ENCODE results near the gene TYROBP.

DNA sequence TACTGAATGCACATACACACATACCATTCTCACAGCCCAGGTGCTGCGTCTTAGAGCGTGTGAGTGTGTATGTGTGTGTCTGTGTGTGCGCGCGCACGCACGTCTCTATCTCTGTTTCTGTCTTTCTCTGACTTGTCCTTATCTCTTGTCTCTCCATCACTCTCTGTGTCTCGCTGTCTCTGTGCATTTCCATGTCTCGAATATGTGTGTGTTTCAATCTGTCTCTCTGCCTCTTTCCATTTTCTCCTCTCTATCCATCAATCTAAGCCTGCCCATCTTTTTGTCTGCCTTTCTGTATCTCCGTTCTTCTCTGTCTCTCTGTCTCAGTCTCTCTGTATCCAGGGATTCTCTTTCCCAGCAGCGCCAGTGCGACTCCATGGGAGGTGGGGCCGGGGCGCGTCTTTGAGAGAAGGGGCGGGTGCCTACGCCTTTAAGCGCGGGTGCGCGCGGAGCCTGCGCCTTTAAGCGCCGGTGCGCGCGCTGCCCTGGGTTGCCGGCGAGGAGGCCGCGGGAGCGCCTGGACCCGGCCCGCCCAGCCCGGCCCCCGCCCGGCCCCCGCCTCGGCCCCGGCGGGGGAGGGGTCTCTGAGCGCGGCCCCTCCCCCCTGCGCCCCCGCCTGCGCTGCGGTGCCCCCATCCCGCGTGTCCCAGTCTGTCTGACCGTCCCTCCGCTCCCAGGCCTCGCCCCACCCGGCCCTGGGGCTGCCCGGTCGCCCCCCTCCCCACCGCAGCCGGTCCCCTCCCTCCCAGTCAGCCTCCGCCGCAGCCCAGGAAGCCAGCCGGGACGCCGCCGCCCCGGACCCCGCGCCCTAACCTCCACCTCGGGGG, 28.0 kb upstream of the TYROBP start, which contains the start of gene LRFN3:
- TF ChIP-seq, protein P1, sequence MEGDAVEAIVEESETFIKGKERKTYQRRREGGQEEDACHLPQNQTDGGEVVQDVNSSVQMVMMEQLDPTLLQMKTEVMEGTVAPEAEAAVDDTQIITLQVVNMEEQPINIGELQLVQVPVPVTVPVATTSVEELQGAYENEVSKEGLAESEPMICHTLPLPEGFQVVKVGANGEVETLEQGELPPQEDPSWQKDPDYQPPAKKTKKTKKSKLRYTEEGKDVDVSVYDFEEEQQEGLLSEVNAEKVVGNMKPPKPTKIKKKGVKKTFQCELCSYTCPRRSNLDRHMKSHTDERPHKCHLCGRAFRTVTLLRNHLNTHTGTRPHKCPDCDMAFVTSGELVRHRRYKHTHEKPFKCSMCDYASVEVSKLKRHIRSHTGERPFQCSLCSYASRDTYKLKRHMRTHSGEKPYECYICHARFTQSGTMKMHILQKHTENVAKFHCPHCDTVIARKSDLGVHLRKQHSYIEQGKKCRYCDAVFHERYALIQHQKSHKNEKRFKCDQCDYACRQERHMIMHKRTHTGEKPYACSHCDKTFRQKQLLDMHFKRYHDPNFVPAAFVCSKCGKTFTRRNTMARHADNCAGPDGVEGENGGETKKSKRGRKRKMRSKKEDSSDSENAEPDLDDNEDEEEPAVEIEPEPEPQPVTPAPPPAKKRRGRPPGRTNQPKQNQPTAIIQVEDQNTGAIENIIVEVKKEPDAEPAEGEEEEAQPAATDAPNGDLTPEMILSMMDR (IDR thresholded peaks at IDR 0.05), result no peak
- no peak for TF ChIP-seq POLR2AphosphoS5 (IDR thresholded peaks at IDR 0.05; ENCODE audit: low read depth, low read length)
